Esophagus squamous epithelium (tissue), 4 donors: ENCODE measurements around the gene HLA-DOA.

Experiments used
- POLR2A ChIP-seq, 4 donors: fragments of 450-650 bp; IDR thresholded peaks; one replicate each; pipeline ENCODE4 v1.6.1; 2017; ENCODE audit warnings: antibody characterized with exemption in 4 of 4, mild to moderate bottlenecking in 4 of 4, moderate library complexity in 3 of 4
- TF ChIP-seq, protein P1 (sequence below), 6 experiments: fragments of 450-650 bp in 4 of 6; fragments of 200-600 bp in 2 of 6; sonication (generic) in 2 of 6; IDR thresholded peaks; one replicate each; pipeline ENCODE4 v1.5.1; 2016 to 2019; ENCODE audit warnings: antibody characterized with exemption in 6 of 6, mild to moderate bottlenecking in 4 of 6, moderate library complexity in 4 of 6

DNA sequence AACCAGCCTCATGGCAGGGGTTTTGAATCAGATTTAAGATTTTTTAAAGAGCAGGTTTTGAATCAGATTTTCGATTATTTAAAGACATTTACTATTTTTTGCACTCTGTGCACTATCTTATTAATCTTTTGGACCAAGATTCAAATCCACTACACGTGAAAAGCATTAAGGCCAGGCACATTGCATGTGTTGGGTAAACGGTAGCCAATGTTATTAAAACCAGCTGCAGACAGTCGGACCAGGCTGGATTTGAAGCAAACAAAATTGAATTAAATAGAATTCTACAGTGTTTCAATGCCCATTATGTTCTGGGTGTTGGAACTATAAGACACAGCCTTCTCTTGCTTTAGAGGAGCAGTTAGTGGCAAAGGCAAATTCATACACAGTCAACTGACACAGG lies 7.7 kb downstream of the HLA-DOA start:
- TF ChIP-seq, protein P1, sequence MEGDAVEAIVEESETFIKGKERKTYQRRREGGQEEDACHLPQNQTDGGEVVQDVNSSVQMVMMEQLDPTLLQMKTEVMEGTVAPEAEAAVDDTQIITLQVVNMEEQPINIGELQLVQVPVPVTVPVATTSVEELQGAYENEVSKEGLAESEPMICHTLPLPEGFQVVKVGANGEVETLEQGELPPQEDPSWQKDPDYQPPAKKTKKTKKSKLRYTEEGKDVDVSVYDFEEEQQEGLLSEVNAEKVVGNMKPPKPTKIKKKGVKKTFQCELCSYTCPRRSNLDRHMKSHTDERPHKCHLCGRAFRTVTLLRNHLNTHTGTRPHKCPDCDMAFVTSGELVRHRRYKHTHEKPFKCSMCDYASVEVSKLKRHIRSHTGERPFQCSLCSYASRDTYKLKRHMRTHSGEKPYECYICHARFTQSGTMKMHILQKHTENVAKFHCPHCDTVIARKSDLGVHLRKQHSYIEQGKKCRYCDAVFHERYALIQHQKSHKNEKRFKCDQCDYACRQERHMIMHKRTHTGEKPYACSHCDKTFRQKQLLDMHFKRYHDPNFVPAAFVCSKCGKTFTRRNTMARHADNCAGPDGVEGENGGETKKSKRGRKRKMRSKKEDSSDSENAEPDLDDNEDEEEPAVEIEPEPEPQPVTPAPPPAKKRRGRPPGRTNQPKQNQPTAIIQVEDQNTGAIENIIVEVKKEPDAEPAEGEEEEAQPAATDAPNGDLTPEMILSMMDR (IDR thresholded peaks at IDR 0.05): no peak
- TF ChIP-seq POLR2A (IDR thresholded peaks at IDR 0.05): no peak
